Testis (tissue), 3 donors: Measurements from ENCODE around the gene KIFC3. TPM values are rescaled to one million over a fixed set of nuclear protein-coding genes. Genes with fewer than 3 reads are reported as not detected.

Experiments
- DNase-seq: peaks from one replicate; pipeline ENCODE4 v3.0.0-alpha.2; 2019
- H3K27ac ChIP-seq, 2 donors: fragments of 200-600 bp; sonication (generic); one replicate each; pipeline ENCODE4 v1.5.1; 2019
- H3K27me3 ChIP-seq: fragments of 200-600 bp; sonication (generic); one replicate; pipeline ENCODE4 v1.5.1; 2019
- H3K36me3 ChIP-seq: fragments of 200-600 bp; sonication (generic); one replicate; pipeline ENCODE4 v1.5.1; 2017; ENCODE audit warnings: low read depth; ENCODE audit errors: missing control alignments
- H3K4me1 ChIP-seq: fragments of 200-600 bp; sonication (generic); one replicate; pipeline ENCODE4 v1.5.1; 2019
- H3K4me3 ChIP-seq, 2 donors: fragments of 200-600 bp; sonication (generic); one replicate each; pipeline ENCODE4 v1.5.1; 2017 to 2019
- H3K9me3 ChIP-seq: fragments of 200-600 bp; sonication (generic); one replicate; pipeline ENCODE4 v1.5.1; 2017
- CTCF ChIP-seq, 3 experiments: fragments of 450-650 bp in 2 of 3; fragments of 200-600 bp in 1 of 3; sonication (generic) in 1 of 3; IDR thresholded peaks; one replicate each; pipeline ENCODE4 v1.5.1; 2016 to 2019; ENCODE audit warnings: antibody characterized with exemption in 3 of 3, mild to moderate bottlenecking in 2 of 3, moderate library complexity in 1 of 3
- POLR2A ChIP-seq: fragments of 450-650 bp; IDR thresholded peaks from one replicate; pipeline ENCODE4 v1.6.1; 2017; ENCODE audit warnings: antibody characterized with exemption, mild to moderate bottlenecking, moderate library complexity
- WGBS, 2 donors: methylation state at CpG; one replicate each; pipeline ENCODE4 v1.1.5; 2018; 5-methylcytosine and 5-hydroxymethylcytosine counted together
- intact Hi-C: fragments of 100-400 bp; cut with DNase I; formaldehyde crosslinking; loops from one replicate; pipeline ENCODE4 v1.15.1; 2023; ENCODE audit warnings: low total_unique reads
- polyA plus RNA-seq: library from polyadenylated mRNA; stranded (reverse); fragments of 350-450 nt; fragmentation: Illumina TruSeq; extraction: RNeasy Lipid Tissue Mini Kit (QIAGEN cat#74804); gene quantifications from one replicate; pipeline ENCODE4 v1.2.3, GENCODE V29; 2014; ENCODE audit warnings: low read depth, low replicate concordance; ENCODE audit not compliant: insufficient read depth
- total RNA-seq, 2 donors: library from RNA; depleted of rRNA; stranded (reverse); fragments of >200 nt; gene quantifications; one replicate each; pipeline ENCODE4 v1.2.3, GENCODE V29; 2016

Gene KIFC3
- total and polyA plus RNA-seq, 3 donors from 2014 or later: 105 to 185 (median 137) TPM

GRCh38 chr16:57804111-57804837 lies 2.0 kb upstream of the KIFC3 start:
- TF ChIP-seq CTCF (IDR thresholded peaks at IDR 0.05) (no peak), POLR2A (no peak)
- DNase-seq: no peak
- Histone ChIP-seq H3K27ac (peak overlapping the region; percentile 75 to 93), H3K27me3 (no peaks in the 10 kb centered on the region), H3K4me1 (peaks cover 59% of the 10 kb centered on the region), H3K9me3 (no peaks in the 10 kb centered on the region), H3K4me3 (no peak overlapping the region), H3K36me3 (no peaks in the 10 kb centered on the region)
- WGBS, 2 donors: 40 to 50% methylated on average over 5 of the region's 5 CpGs
- intact Hi-C loops: no loop called here

- no peaks in the 10 kb centered on the region for H3K9me3 ChIP-seq
- H3K27ac ChIP-seq: peak overlapping the region; percentile 75 to 93
- no peaks in the 10 kb centered on the region for H3K27me3 ChIP-seq
- H3K4me1 ChIP-seq: peaks cover 60% of the 10 kb centered on the region
- no peak for TF ChIP-seq POLR2A
- TF ChIP-seq CTCF (IDR thresholded peaks at IDR 0.05): no peak
- H3K36me3 ChIP-seq: no peaks in the 10 kb centered on the region
- intact Hi-C loops: no loop called here
- peak overlapping the region in 1 of 2 donors; percentile 44 for H3K4me3 ChIP-seq
- DNase-seq: peak; percentile 82
- 36 to 39% methylated on average over 11 to 16 of the region's 16 CpGs for WGBS, 2 donors
Measured at GRCh38 chr16:57803134-57803990, 1.1 kb upstream of the KIFC3 start.

- intact Hi-C loops: no loop called here
- H3K4me1 ChIP-seq: peaks cover 56% of the 10 kb centered on the region
- 0 to 3% methylated on average over 7 to 38 of the region's 45 CpGs for WGBS, 2 donors
Measured at GRCh38 chr16:57801809-57802340, 416 bp downstream of the KIFC3 start.

GRCh38 chr16:57801098-57801808 lies 1.0 kb downstream of the KIFC3 start:
- no peaks in the 10 kb centered on the region for H3K9me3 ChIP-seq
- no peaks in the 10 kb centered on the region for H3K27me3 ChIP-seq
- WGBS, 2 donors: 14 to 18% methylated on average over 5 of the region's 5 CpGs
- intact Hi-C loops: no loop called here
- peak overlapping the region; percentile 78 to 81 for H3K4me3 ChIP-seq
- DNase-seq: no peak
- H3K4me1 ChIP-seq: peaks cover 56% of the 10 kb centered on the region
- TF ChIP-seq CTCF (IDR thresholded peaks at IDR 0.05) (no peak), POLR2A (no peak)
- H3K36me3 ChIP-seq: no peaks in the 10 kb centered on the region
- H3K27ac ChIP-seq: peak overlapping the region; percentile 91 to 93

More at GRCh38 chr16:57801809-57802340, 416 bp downstream of the KIFC3 start:
- H3K27ac ChIP-seq: peak overlapping the region; percentile 91 to 93
- H3K27me3 ChIP-seq: no peaks in the 10 kb centered on the region
- peak overlapping the region; percentile 78 to 81 for H3K4me3 ChIP-seq
- no peaks in the 10 kb centered on the region for H3K9me3 ChIP-seq
- TF ChIP-seq CTCF (IDR thresholded peaks at IDR 0.05) (no peak), POLR2A (no peak)
- no peaks in the 10 kb centered on the region for H3K36me3 ChIP-seq
- DNase-seq: peak; percentile 52
